DOHH2 (cell line): ENCODE data around the gene TBC1D4.

Source experiments
- CTCF ChIP-seq: fragments of 200-600 bp; sonication (generic); IDR thresholded peaks from one replicate; pipeline ENCODE4 v1.5.1; 2014; ENCODE audit warnings: antibody characterized with exemption, mild to moderate bottlenecking, low read depth, low read length; ENCODE audit not compliant: poor library complexity, severe bottlenecking
- EZH2phosphoT487 ChIP-seq: fragments of 200-600 bp; sonication (generic); IDR thresholded peaks from 2 replicates; pipeline ENCODE4 v1.6.1; 2017; ENCODE audit warnings: borderline replicate concordance, mild to moderate bottlenecking, antibody characterized with exemption, low read length, moderate library complexity, mixed read lengths

DNA sequence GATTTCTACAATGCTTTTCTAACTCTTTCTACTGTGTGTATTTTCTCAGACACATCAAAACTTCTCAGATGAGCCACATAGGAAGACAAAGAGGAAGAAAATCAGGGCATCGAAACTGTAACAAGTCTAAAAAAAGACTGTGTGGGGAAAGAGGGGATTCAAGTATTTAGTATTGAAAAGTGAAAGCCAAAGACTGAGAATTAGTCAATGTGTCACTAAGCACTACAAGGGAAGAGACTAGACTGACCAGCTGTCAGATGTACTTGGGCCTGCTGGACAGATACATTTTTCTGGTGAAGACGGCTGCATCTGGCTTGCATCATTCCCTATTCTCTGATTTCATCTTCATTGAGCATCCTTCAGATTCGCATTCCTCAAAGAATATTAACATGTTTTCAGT, 30.3 kb upstream of the TBC1D4 start:
- no peak for TF ChIP-seq CTCF
- no peak for TF ChIP-seq EZH2phosphoT487
